Neural progenitor cell (in vitro differentiated cells): Measurements from ENCODE around the gene AREL1.

Source experiments
- EZH2phosphoT487 ChIP-seq: fragments of 200-600 bp; sonication (generic); IDR thresholded peaks from 2 replicates; pipeline ENCODE4 v1.6.1; 2017; ENCODE audit warnings: antibody characterized with exemption
- TF ChIP-seq, protein P1 (sequence below): fragments of 200-600 bp; sonication (generic); IDR thresholded peaks from 2 replicates; pipeline ENCODE4 v1.5.1; 2017; ENCODE audit warnings: antibody characterized with exemption, mild to moderate bottlenecking

DNA sequence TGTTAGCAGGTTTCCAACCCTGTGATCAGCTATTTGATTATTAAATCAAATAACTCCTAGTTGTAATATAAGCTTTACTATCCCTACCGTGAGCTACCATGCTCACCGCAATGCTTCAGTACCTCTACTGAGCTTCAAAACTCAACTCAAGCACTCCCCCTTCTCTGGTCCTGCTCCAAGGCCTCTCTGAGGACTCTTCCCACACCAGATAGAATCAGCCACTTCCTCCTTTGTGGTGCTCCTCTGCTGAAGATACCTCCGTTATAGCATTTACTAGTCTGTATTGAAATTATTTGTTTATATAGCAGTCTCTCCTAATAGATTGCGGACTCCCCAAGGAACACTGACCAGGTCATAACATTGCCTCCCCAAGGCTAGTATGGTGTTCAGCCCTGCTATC, 17.5 kb downstream of the AREL1 start:
- TF ChIP-seq, protein P1, sequence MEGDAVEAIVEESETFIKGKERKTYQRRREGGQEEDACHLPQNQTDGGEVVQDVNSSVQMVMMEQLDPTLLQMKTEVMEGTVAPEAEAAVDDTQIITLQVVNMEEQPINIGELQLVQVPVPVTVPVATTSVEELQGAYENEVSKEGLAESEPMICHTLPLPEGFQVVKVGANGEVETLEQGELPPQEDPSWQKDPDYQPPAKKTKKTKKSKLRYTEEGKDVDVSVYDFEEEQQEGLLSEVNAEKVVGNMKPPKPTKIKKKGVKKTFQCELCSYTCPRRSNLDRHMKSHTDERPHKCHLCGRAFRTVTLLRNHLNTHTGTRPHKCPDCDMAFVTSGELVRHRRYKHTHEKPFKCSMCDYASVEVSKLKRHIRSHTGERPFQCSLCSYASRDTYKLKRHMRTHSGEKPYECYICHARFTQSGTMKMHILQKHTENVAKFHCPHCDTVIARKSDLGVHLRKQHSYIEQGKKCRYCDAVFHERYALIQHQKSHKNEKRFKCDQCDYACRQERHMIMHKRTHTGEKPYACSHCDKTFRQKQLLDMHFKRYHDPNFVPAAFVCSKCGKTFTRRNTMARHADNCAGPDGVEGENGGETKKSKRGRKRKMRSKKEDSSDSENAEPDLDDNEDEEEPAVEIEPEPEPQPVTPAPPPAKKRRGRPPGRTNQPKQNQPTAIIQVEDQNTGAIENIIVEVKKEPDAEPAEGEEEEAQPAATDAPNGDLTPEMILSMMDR = no peak
- no peak for TF ChIP-seq EZH2phosphoT487
